ENCODE measurements around the gene SMOC2. TPM values are rescaled to one million over a fixed set of nuclear protein-coding genes. Genes with fewer than 3 reads are reported as not detected.

SMOC2 gene
- polyA plus RNA-seq, 3 donors, result not detected

GRCh38 chr6:168602576-168602975, 161.6 kb downstream of the SMOC2 start:
- Histone ChIP-seq H3K9me3 (replicated peaks in 1 of 2; ENCODE audit: control insufficient read depth in 1 of 2, insufficient read depth in 1 of 2, low read length in 2 of 2) (peaks cover 21 to 44% of the 10 kb centered on the region in 2 donors), H3K27ac (ENCODE audit: low read depth in 1 of 2, low read length in 2 of 2) (no peak overlapping the region), H3K36me3 (replicated peaks in 1 of 2; ENCODE audit: control insufficient read depth in 1 of 2, insufficient read depth in 2 of 2, low read length in 2 of 2) (no peaks in the 10 kb centered on the region), H2AFZ (ENCODE audit: insufficient read depth, low read depth, low read length, poor library complexity, severe bottlenecking) (no peak overlapping the region), H3K27me3 (ENCODE audit: control insufficient read depth in 2 of 2, insufficient read depth in 2 of 2, low read length in 2 of 2) (no peaks in the 10 kb centered on the region), H4K20me1 (ENCODE audit: insufficient read depth, low read length) (no peaks in the 10 kb centered on the region), H3K4me2 (replicated peaks; ENCODE audit: extremely low read depth, low read length, poor library complexity, severe bottlenecking) (no peak overlapping the region), H3K9ac (ENCODE audit: insufficient read depth, low read length, poor library complexity, severe bottlenecking) (no peak overlapping the region), H3K4me1 (ENCODE audit: control insufficient read depth in 1 of 2, insufficient read depth in 2 of 2, low read length in 2 of 2) (no peaks in the 10 kb centered on the region), H3K4me3 (replicated peaks in 1 of 3; ENCODE audit: low read depth in 2 of 3, low read length in 3 of 3) (no peak overlapping the region), H3K79me2 (ENCODE audit: insufficient read depth, low read length) (no peaks in the 10 kb centered on the region)
- Mint-ChIP-seq H3K27ac (no peak overlapping the region), H3K36me3 (no peaks in the 10 kb centered on the region), H3K4me3 (no peak overlapping the region), H3K4me1 (no peaks in the 10 kb centered on the region), H3K9me3 (peaks cover 11 to 53% (median 20%) of the 10 kb centered on the region in 7 donors), H3K27me3 (ENCODE audit: low read depth in 3 of 3) (peaks cover 0 to 7% (median 6%) of the 10 kb centered on the region in 3 donors)
- TF ChIP-seq CTCF (IDR thresholded peaks at IDR 0.05), result no peak
- intact Hi-C loops (cut with micrococcal nuclease), result no loop called here
- 72% methylated on average over 4 of the region's 4 CpGs for WGBS (ENCODE audit: insufficient coverage)
- DNase-seq, result no peak

- 50% methylated on average over 1 of the region's 4 CpGs for WGBS (ENCODE audit: insufficient coverage)
- peaks cover 11 to 47% (median 19%) of the 10 kb centered on the region in 7 donors for H3K9me3 Mint-ChIP-seq
- no peaks in the 10 kb centered on the region for H3K36me3 ChIP-seq (replicated peaks in 1 of 2; ENCODE audit: control insufficient read depth in 1 of 2, insufficient read depth in 2 of 2, low read length in 2 of 2)
- H3K4me1 ChIP-seq (ENCODE audit: control insufficient read depth in 1 of 2, insufficient read depth in 2 of 2, low read length in 2 of 2), result no peaks in the 10 kb centered on the region
- intact Hi-C loops (cut with micrococcal nuclease), result no loop called here
- no peak overlapping the region for H3K27ac Mint-ChIP-seq
- H3K36me3 Mint-ChIP-seq, result no peaks in the 10 kb centered on the region
- H4K20me1 ChIP-seq (ENCODE audit: insufficient read depth, low read length), result no peaks in the 10 kb centered on the region
- H3K4me3 Mint-ChIP-seq, result no peak overlapping the region
- H3K9me3 ChIP-seq (replicated peaks in 1 of 2; ENCODE audit: control insufficient read depth in 1 of 2, insufficient read depth in 1 of 2, low read length in 2 of 2), result peaks cover 19 to 40% of the 10 kb centered on the region in 2 donors
- no peak overlapping the region for H3K27ac ChIP-seq (ENCODE audit: low read depth in 1 of 2, low read length in 2 of 2)
- H3K4me2 ChIP-seq (replicated peaks; ENCODE audit: extremely low read depth, low read length, poor library complexity, severe bottlenecking), result no peak overlapping the region
- H3K9ac ChIP-seq (ENCODE audit: insufficient read depth, low read length, poor library complexity, severe bottlenecking), result no peak overlapping the region
- H3K27me3 ChIP-seq (ENCODE audit: control insufficient read depth in 2 of 2, insufficient read depth in 2 of 2, low read length in 2 of 2), result no peaks in the 10 kb centered on the region
- no peak overlapping the region for H3K4me3 ChIP-seq (replicated peaks in 1 of 3; ENCODE audit: low read depth in 2 of 3, low read length in 3 of 3)
- H3K79me2 ChIP-seq (ENCODE audit: insufficient read depth, low read length), result no peaks in the 10 kb centered on the region
- H3K27me3 Mint-ChIP-seq (ENCODE audit: low read depth in 3 of 3), result peaks cover 0 to 7% (median 6%) of the 10 kb centered on the region in 3 donors
- no peak for TF ChIP-seq CTCF (IDR thresholded peaks at IDR 0.05)
- no peaks in the 10 kb centered on the region for H3K4me1 Mint-ChIP-seq
- H2AFZ ChIP-seq (ENCODE audit: insufficient read depth, low read depth, low read length, poor library complexity, severe bottlenecking), result no peak overlapping the region
- DNase-seq, result no peak
Measured at GRCh38 chr6:168603234-168603633, 162.2 kb downstream of the SMOC2 start.

Data from CD14-positive monocyte (primary cell).